DMS153 treated with DMSO at 0.1 percent for 48 hours (cell line): ENCODE results near the gene USP47.

Experiments used
- DNase-seq: peaks from one replicate; lab custom pipeline; 2025; ENCODE audit not compliant: unreplicated experiment; lab: John Stamatoyannopoulos, UW

USP47 gene

GRCh38 chr11:11995601-11996000 lies 153.8 kb downstream of the USP47 start:
- DNase-seq, result no peak

GRCh38 chr11:11996321-11997048 lies 154.7 kb downstream of the USP47 start:
- DNase-seq, result no peak

- no peak for DNase-seq
Measured at GRCh38 chr11:11997049-11997322, 155.2 kb downstream of the USP47 start.

- DNase-seq, result no peak
Measured at GRCh38 chr11:11998091-11998781, 156.5 kb downstream of the USP47 start.

GRCh38 chr11:12001186-12001585 lies 159.4 kb downstream of the USP47 start:
- no peak for DNase-seq

GRCh38 chr11:12003336-12003735 lies 161.6 kb downstream of the USP47 start:
- DNase-seq, result no peak

- DNase-seq, result no peak
Measured at GRCh38 chr11:12003815-12004214, 162.0 kb downstream of the USP47 start.

GRCh38 chr11:12005061-12005460 lies 163.3 kb downstream of the USP47 start:
- DNase-seq, result no peak

- no peak for DNase-seq
Measured at GRCh38 chr11:12005476-12005875, 163.7 kb downstream of the USP47 start.

GRCh38 chr11:12006552-12007229 lies 164.9 kb downstream of the USP47 start:
- no peak for DNase-seq

- DNase-seq, result no peak
Measured at GRCh38 chr11:12007230-12007593, 165.4 kb downstream of the USP47 start.

- no peak for DNase-seq
Measured at GRCh38 chr11:12007769-12008737, 166.3 kb downstream of the USP47 start, which contains the start of gene DKK3. TSS of gene DKK3 (minus strand) at chr11:12008626. CDS start at chr11:12008582, 44 bp downstream.
